DND-41 (cell line): ENCODE results near the gene TMEM184A.

Experiments
- ATAC-seq: fragments of 200-7000 bp; cut with Tn5 transposase; 3 replicates; pipeline ENCODE4 v1.9.1; 2021; ENCODE audit warnings: low read depth; ENCODE audit not compliant: insufficient read depth
- DNase-seq: peaks from one replicate; pipeline ENCODE4 v3.0.0-alpha.2; 2020
- H2AFZ ChIP-seq: 2 replicates; pipeline ENCODE4 v1.6.0; 2012; ENCODE audit warnings: low read depth, low read length
- H3K27ac ChIP-seq: 2 replicates; pipeline ENCODE4 v1.5.1; 2012; ENCODE audit warnings: low read length, inconsistent platforms
- H3K27me3 ChIP-seq: fragments of 200-600 bp; sonication (generic); 2 replicates; pipeline ENCODE4 v1.6.0; 2012; ENCODE audit warnings: low read length, mild to moderate bottlenecking, inconsistent platforms; ENCODE audit not compliant: insufficient read depth, poor library complexity
- H3K36me3 ChIP-seq: 2 replicates; pipeline ENCODE4 v1.5.1; 2012; ENCODE audit warnings: low read length, inconsistent platforms; ENCODE audit not compliant: insufficient read depth
- H3K4me1 ChIP-seq: 2 replicates; pipeline ENCODE4 v1.5.1; 2012; ENCODE audit warnings: mild to moderate bottlenecking, low read length; ENCODE audit not compliant: insufficient read depth
- H3K4me2 ChIP-seq: 2 replicates; pipeline ENCODE4 v1.6.0; 2012; ENCODE audit warnings: mild to moderate bottlenecking, moderate library complexity, low read length, inconsistent platforms; ENCODE audit not compliant: insufficient read depth
- H3K4me3 ChIP-seq, 2 experiments: fragments of 200-600 bp in 1 of 2; shearing (Covaris generic) in 1 of 2; 2 replicates each; pipeline ENCODE4 v1.5.1; 2012 to 2016; ENCODE audit warnings: inconsistent platforms in 2 of 2, low read length in 2 of 2, mild to moderate bottlenecking in 2 of 2, low read depth in 1 of 2, moderate library complexity in 1 of 2
- H3K79me2 ChIP-seq: 2 replicates; pipeline ENCODE4 v1.6.0; 2012; ENCODE audit warnings: low read length, inconsistent platforms; ENCODE audit not compliant: insufficient read depth
- H3K9ac ChIP-seq: 2 replicates; pipeline ENCODE4 v1.6.0; 2012; ENCODE audit warnings: low read depth, mild to moderate bottlenecking, inconsistent platforms, low read length, moderate library complexity
- H3K9me3 ChIP-seq: 2 replicates; pipeline ENCODE4 v1.5.1; 2012; ENCODE audit warnings: low read length, moderate library complexity, mild to moderate bottlenecking, inconsistent platforms; ENCODE audit not compliant: insufficient read depth, severe bottlenecking
- H4K20me1 ChIP-seq: 2 replicates; pipeline ENCODE4 v1.6.0; 2012; ENCODE audit warnings: low read length; ENCODE audit not compliant: insufficient read depth
- CTCF ChIP-seq: IDR thresholded peaks from 2 replicates; pipeline ENCODE4 v1.5.1; 2012; ENCODE audit warnings: borderline replicate concordance, low read length, moderate library complexity, mild to moderate bottlenecking; ENCODE audit not compliant: poor library complexity, severe bottlenecking; ENCODE audit errors: extremely low read depth
- EZH2 ChIP-seq: IDR thresholded peaks from 3 replicates; pipeline ENCODE4 v1.6.1; 2012; ENCODE audit warnings: borderline replicate concordance, low read depth, mild to moderate bottlenecking, moderate library complexity, low read length, inconsistent platforms; ENCODE audit not compliant: severe bottlenecking

The TMEM184A gene

GRCh38 chr7:1555813-1556543, at the start of gene TMEM184A:
Gene TMEM184A (minus strand): TSS chr7:1556205. CDS start chr7:1555484, 721 bp downstream.
- Histone ChIP-seq H3K4me2 (no peak within 1 kb of the TSS), H3K27me3 (no peaks in the 10 kb centered on the region), H3K79me2 (no peaks in the 10 kb centered on the region), H3K9me3 (no peaks in the 10 kb centered on the region), H3K4me1 (no peaks in the 10 kb centered on the region), H4K20me1 (no peaks in the 10 kb centered on the region), H3K27ac (no peak within 1 kb of the TSS), H3K36me3 (no peaks in the 10 kb centered on the region), H2AFZ (no peak within 1 kb of the TSS), H3K4me3 (no peak within 1 kb of the TSS), H3K9ac (no peak within 1 kb of the TSS)
- peak; percentile 65 for ATAC-seq
- DNase-seq, result peak; percentile 37
- TF ChIP-seq EZH2, result no peak
- peak; percentile 49 for TF ChIP-seq CTCF

- Histone ChIP-seq H3K9ac (no peak overlapping the region), H3K4me1 (peaks cover 27% of the 10 kb centered on the region), H3K9me3 (no peaks in the 10 kb centered on the region), H3K79me2 (no peaks in the 10 kb centered on the region), H3K4me2 (no peak overlapping the region), H3K27me3 (no peaks in the 10 kb centered on the region), H3K36me3 (no peaks in the 10 kb centered on the region), H4K20me1 (no peaks in the 10 kb centered on the region), H2AFZ (no peak overlapping the region), H3K4me3 (no peak overlapping the region), H3K27ac (no peak overlapping the region)
- TF ChIP-seq CTCF (no peak), EZH2 (no peak)
- ATAC-seq (no peak), DNase-seq (no peak)
Measured at GRCh38 chr7:1604383-1604782, 48.4 kb upstream of the TMEM184A start.

GRCh38 chr7:1603346-1604225, 47.6 kb upstream of the TMEM184A start:
- no peaks in the 10 kb centered on the region for H3K27me3 ChIP-seq
- TF ChIP-seq CTCF, result no peak
- TF ChIP-seq EZH2, result no peak
- H3K9ac ChIP-seq, result no peak overlapping the region

More at GRCh38 chr7:1603346-1604225, 47.6 kb upstream of the TMEM184A start:
- ATAC-seq (no peak), DNase-seq (no peak)
- Histone ChIP-seq H3K4me1 (peaks cover 27% of the 10 kb centered on the region), H2AFZ (no peak overlapping the region), H3K36me3 (no peaks in the 10 kb centered on the region), H4K20me1 (no peaks in the 10 kb centered on the region), H3K4me2 (no peak overlapping the region), H3K79me2 (no peaks in the 10 kb centered on the region), H3K9me3 (no peaks in the 10 kb centered on the region), H3K27ac (no peak overlapping the region), H3K4me3 (no peak overlapping the region)
